NCI-H748 (cell line): ENCODE data around the gene TIMM22.

Experiments used
- DNase-seq: peaks from one replicate; lab custom pipeline; 2025; ENCODE audit not compliant: unreplicated experiment; lab: John Stamatoyannopoulos, UW

TIMM22 gene

DNA sequence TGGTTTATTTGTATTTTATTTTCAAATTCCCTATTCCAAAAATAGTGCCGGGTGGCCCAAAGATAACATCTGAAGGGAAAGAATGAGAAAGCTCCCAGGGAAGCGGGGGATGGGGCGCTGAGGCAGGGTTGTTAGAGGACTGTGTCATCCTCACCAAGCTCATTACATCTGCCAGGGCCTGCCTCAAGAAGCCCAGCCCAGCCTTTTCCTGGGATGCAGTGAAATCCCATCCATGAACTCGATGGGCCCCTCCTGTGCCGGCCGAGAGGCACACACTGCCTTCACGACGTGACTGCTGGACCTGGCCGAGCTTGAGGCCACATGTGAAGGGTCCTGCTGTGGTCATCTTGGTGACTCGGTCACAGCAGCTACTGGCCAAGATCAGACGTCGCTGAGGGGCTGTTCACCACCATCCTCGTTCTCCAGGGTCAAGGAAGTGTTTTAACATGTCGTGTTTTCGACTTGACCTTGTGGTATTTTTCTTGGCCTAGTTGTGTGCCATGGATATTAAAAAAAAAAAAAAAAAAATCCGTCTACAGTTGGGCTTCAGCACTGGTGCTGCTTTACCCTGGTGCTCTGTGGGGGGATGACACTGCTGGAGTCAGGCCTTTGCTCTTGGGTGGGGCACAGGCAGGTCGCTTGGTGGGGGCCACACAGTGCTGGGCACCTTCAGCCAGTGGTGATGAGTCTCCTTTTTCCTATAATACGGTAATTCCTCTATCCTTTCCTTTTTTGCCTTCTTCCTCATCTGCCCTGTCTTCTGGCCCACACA is 4.9 kb downstream of the TIMM22 start:
- no peak for DNase-seq

- no peak for DNase-seq
These were observed 5.5 kb downstream of the TIMM22 start for GRCh38 chr17:1002412-1002753.

GRCh38 chr17:1002771-1003555 is 6.0 kb downstream of the TIMM22 start:
- peak; percentile 27 for DNase-seq

DNA sequence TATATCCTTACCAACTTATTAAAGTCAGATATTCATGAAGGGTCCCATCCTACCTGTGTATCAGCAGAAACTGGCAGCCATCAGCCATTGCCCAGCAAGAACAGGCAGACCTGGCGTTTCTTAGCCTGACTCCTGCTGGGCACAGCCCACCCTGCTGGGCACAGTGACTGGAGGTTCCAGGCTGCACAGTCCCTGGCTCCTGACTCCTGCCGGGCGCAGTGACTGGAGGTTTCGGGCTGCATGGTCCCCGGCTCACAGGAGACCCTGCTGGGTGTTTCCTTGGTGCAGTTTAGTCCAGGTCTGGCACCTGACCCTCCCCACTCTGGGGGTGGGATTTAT is 6.7 kb downstream of the TIMM22 start:
- no peak for DNase-seq

GRCh38 chr17:1003972-1004768 is 7.2 kb downstream of the TIMM22 start:
- DNase-seq, result no peak

DNA sequence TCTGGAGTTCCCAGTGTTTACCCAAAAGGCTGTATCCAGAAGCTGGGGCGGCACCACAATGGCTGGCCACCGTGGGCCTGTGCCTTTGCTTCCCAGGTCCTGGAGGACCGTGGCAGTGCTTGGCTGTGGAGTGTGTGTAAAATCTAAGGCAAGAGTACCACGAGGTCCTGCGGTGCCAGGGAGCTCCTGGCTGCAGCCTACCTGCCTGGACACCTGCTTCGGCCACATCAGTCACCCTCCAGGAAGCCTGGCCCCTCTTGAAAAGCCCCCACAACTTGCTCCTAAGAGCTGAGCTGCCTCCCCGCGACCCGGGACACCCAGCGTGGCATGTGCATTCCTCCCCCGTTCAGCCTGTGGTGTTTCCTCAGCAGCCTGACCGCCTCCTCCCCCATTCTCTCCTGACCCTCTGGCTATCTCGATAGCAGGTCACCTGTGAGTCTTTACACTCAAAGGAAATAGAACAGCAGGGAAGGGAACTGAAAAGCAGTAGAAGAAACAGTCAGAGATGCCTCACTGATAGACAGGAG is 7.9 kb downstream of the TIMM22 start:
- DNase-seq, result no peak

DNA sequence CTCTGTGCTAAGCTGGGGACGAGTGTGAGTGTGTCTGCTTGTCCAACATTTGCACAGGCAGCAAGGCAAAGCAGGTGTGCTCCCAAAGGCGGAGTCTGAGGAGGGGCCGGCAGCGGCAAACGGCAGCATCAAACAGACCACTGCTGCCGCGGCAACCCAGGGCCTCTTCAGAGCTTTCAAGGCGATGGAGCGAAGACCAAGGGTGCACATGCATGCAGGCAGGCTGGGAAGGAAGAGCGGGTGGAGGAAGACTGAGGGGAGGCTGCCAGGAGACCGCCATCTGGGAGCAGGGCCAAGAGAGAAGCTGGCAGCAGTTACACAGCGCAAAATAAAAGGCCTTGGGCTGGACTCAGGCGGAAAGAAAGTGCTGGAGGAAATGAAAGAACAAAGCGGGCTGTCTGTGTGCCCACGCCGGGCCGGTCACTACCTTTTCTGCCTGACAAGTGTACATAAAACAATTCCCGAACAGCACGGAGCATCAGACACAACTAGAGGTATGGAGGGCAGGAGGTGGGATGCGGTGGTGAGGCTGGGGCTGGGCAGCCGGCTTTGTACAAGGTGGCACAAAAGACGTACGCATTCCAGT is 8.5 kb downstream of the TIMM22 start:
- peak; percentile 65 for DNase-seq

DNA sequence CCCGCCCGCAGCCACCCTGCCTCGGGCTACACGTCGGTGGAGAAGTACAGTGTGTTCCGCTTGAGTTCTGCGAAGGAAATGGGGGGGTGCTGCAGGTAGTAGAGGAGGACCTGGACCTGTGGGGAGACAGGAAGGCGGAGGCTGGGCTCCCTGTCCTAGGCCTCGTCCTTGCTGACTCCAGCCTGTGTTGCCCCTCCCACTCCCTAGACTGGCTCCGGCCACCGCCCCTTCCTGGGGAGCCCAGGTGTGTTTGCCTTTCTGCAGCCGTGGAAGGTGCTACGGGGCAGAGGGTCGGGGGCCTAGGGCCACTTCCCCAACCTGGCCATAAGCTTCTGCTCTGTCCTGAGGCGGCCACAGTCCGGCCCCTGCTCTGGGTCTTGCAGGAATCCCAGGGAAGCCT is 9.1 kb downstream of the TIMM22 start:
- DNase-seq, result no peak

- DNase-seq, result no peak
These were observed 10.5 kb downstream of the TIMM22 start for GRCh38 chr17:1007310-1008007.

GRCh38 chr17:1008008-1008761 is 11.3 kb downstream of the TIMM22 start:
- DNase-seq, result no peak

DNA sequence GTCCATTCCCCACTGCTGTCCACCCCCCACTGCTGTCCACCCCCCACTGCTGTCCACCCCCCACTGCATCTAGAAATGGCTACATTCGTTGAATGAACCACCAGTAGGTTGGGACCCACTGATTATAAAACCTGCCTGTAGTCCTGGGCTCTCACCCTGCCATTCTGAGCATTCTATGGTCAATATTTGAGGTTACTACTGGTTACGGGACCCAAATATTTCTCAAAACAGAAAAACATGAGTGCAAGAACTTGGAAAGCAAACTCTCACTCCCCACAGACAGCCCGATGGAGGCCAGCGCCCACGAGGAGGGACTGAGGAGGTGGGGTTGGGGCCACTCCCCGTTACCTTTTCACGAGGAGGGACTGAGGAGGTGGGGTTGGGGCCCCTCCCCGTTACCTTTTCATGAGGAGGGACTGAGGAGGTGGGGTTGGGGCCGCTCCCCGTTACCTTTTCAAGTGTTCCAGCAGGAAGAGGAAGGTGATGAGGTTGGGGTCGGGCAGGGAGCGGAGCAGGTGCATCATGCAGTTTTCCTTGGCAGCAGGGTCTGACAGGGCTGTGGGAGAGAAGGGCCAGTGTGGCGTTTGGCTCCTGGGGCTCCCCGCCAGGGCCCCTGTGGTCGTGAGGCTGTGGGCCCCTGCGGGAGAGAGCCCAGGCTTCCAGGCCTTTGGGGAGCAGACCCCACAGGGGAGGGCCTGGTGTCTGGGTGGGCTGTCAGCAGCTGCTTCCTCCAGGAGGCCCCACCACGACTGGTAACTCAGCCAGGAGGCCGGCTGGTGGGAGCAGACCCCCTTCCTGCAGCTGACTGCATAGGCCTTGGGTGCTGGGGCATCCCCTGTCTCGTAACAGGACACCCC is 12.5 kb downstream of the TIMM22 start:
- DNase-seq, result no peak

DNA sequence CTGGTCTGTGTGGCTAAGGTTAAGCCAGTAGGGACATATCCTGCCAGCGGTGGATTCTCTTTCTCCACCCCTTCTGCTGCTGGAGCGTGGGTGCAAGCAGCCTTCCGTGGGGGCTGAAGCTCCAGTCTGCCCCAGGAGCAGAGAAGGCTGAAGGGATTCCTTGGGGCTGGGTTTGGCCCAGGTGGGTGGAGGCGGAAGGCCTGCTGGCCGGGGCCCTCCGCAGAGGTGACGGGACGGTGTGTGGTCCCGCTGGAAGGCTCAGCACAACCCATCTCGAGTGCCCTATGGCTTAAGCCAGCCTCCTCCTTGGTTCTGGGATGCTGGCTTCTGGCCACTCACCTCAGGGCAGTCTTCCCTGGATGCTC is 13.1 kb downstream of the TIMM22 start:
- DNase-seq, result no peak

DNA sequence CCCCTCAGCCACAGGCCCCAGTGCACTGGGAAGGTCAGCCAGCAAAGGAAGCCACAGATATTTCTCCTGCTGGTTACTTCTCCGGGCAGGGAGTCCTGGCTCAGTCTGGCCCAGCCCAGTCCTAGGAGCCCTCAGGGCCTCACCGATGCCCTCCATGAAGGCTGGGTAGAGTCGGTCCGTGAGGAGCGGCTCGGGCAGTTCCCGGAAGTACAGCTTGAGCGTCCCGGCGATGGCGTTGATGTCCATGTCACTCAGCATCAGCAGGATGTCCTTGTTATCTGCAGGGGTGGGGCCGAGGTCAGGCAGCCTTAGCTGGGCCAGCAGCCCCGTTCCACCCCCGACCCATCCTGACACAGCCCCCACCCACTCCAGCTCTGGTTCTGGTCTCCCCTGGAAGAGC is 13.7 kb downstream of the TIMM22 start:
- DNase-seq, result no peak

- DNase-seq, result no peak
These were observed 14.2 kb downstream of the TIMM22 start for GRCh38 chr17:1011138-1011537.

DNA sequence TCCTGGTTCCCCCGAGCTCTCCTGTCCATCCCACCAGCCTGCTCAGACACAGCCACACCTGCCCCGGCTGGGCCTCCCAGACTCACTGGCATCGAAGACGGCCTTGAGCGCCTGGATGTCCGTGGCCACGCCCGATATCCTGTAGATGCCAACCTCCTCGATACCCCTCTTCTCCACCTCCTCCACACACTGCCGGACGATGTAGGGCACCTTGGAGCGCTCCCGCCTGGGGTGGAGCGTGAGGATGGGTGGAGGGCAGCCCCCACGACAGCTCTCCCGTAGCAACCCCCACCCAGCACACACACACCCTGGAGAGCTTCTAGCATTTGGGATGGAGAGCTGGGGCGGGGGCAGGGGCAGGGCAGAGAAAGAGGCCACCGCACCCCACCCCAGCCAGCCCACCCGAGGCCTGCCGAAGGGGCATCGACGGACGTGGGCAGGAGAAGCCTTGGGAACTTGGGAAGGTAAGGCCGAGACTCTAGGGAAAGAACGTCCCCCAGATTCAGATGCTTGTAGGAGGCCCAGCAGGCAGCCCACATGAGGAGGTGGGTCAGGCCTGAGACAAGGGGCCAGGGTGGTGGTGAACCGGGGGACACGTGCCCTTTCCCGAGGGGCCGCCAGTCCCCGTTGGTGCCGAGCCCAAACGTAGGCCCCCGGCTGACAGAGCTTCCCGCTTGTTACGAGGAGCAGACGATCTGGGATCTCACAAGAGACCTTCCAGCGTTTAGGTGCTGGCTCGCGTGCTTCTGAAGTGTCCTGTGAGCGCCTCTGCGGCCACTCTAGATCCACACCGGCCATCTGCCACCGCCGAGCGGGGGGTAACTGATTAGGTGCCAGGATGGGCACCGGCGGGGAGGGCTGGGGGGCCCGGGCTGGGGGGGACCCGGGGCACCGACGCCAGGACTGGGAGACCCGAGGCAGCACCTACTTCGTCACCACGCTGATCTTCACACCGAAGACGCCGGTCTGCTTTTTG is 15.1 kb downstream of the TIMM22 start:
- no peak for DNase-seq

DNA sequence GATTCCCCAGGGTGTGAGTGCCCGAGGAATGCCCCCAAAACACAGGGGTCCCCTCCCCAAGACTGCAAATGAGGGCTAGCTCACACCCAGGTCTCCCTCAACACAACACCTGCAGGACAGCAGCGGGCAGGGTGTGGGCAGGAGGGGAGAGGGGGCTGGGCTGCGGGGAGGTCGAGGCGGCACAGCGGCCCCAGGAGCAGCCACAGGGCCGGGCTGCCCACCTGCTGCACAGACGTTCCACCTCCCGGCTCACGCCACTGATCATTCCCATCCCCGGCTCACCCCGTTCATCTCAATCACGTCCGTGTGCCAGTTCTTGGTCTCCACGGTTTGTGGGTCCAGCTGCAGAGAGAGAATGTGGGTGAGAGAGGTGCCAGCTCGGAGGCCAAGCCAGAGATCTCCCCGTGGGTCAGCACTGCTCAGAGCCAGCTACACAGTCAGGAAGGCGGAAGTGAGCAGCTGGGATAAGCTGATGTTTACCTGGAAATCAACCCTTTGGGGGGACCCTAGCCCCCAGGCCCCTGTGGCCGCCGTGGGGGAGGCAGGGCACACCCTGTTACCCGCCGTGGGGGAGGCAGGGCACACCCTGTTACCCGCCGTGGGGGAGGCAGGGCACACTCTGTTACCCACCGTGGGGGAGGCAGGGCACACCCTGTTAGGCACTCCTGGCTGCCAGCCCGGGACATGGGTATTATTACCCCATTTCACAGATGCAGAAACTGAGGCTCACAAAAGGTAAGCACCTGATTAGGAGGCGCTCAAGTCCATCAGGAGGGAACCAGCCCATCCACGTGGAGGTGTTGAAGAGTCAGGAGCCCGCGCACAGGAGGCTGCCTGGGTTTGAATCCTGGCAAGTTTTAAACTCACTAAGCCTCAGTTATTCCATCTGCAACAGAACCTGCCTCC is 16.1 kb downstream of the TIMM22 start:
- no peak for DNase-seq

GRCh38 chr17:1013729-1014090 is 16.8 kb downstream of the TIMM22 start:
- no peak for DNase-seq
